H1 (cell line): ENCODE data around the gene SENP7. TPM values are rescaled to one million over a fixed set of nuclear protein-coding genes. Genes with fewer than 3 reads are reported as not detected.

Experiments
- CEBPB ChIP-seq: IDR thresholded peaks from 2 replicates; pipeline ENCODE4 v1.6.1; 2012; ENCODE audit warnings: low read depth, low read length
- CHD1 ChIP-seq: IDR thresholded peaks from 2 replicates; pipeline ENCODE4 v1.6.1; 2012; ENCODE audit warnings: low read depth, low read length, improper control_type of control experiment
- EP300 ChIP-seq, 2 experiments: IDR thresholded peaks; 1 replicate in 1 of 2; 2 replicates in 1 of 2; pipeline ENCODE4 v1.6.1; 2011 to 2012; ENCODE audit warnings: low read depth in 2 of 2, low read length in 2 of 2, mild to moderate bottlenecking in 2 of 2, borderline replicate concordance in 1 of 2, inconsistent platforms in 1 of 2, moderate library complexity in 1 of 2
- GABPA ChIP-seq: IDR thresholded peaks from 2 replicates; pipeline ENCODE4 v1.6.1; 2011; ENCODE audit warnings: mild to moderate bottlenecking, low read length, moderate library complexity, borderline replicate concordance; ENCODE audit not compliant: insufficient read depth
- HDAC2 ChIP-seq, 2 experiments: fragments of 300-600 bp in 1 of 2; sonication (generic) in 1 of 2; IDR thresholded peaks; 2 replicates each; pipeline ENCODE4 v1.6.1; 2011 to 2012; ENCODE audit warnings: low read depth in 2 of 2, low read length in 2 of 2, mild to moderate bottlenecking in 2 of 2, moderate library complexity in 2 of 2, borderline replicate concordance in 1 of 2, inconsistent platforms in 1 of 2
- KDM4A ChIP-seq: IDR thresholded peaks from one replicate; pipeline ENCODE4 v1.7.1; 2012; ENCODE audit warnings: low read depth, mild to moderate bottlenecking, moderate library complexity, low read length, inconsistent platforms; ENCODE audit not compliant: severe bottlenecking
- KDM5A ChIP-seq: fragments of 200-600 bp; IDR thresholded peaks from 2 replicates; pipeline ENCODE4 v1.7.1; 2012; ENCODE audit warnings: mild to moderate bottlenecking, low read length, inconsistent platforms, mixed read lengths
- MAX ChIP-seq: IDR thresholded peaks from 2 replicates; pipeline ENCODE4 v1.6.1; 2012; ENCODE audit warnings: inconsistent platforms
- NRF1 ChIP-seq: IDR thresholded peaks from 2 replicates; pipeline ENCODE4 v1.6.1; 2011; ENCODE audit warnings: mild to moderate bottlenecking, low read depth, low read length, improper control_type of control experiment
- PHF8 ChIP-seq: fragments of 200-600 bp; sonication (generic); conservative IDR thresholded peaks from 2 replicates; pipeline ENCODE4 v1.7.1; 2012; ENCODE audit warnings: low read depth, mild to moderate bottlenecking, inconsistent platforms, low read length, moderate library complexity
- POLR2AphosphoS5 ChIP-seq: IDR thresholded peaks from 2 replicates; pipeline ENCODE4 v1.6.1; 2011; ENCODE audit warnings: low read depth, low read length
- RFX5 ChIP-seq: IDR thresholded peaks from 2 replicates; pipeline ENCODE4 v1.6.1; 2011; ENCODE audit warnings: low read depth, low read length, improper control_type of control experiment, borderline replicate concordance
- SAP30 ChIP-seq: fragments of 300-600 bp; sonication (generic); IDR thresholded peaks from 2 replicates; pipeline ENCODE4 v1.7.1; 2012; ENCODE audit warnings: low read length, moderate library complexity, mild to moderate bottlenecking, inconsistent platforms; ENCODE audit not compliant: insufficient read depth, insufficient replicate concordance
- SIN3A ChIP-seq, 2 experiments: IDR thresholded peaks in 1 of 2; conservative IDR thresholded peaks in 1 of 2; 2 replicates each; pipeline ENCODE4 v1.6.1; 2011 to 2012; ENCODE audit warnings: low read length in 2 of 2, improper control_type of control experiment in 1 of 2, low read depth in 1 of 2, mild to moderate bottlenecking in 1 of 2
- SP1 ChIP-seq: IDR thresholded peaks from 2 replicates; pipeline ENCODE4 v1.6.1; 2011; ENCODE audit warnings: low read depth, low read length
- SP4 ChIP-seq: IDR thresholded peaks from 2 replicates; pipeline ENCODE4 v1.6.1; 2012; ENCODE audit warnings: low read length, inconsistent platforms
- TAF1 ChIP-seq: IDR thresholded peaks from 2 replicates; pipeline ENCODE4 v1.6.1; 2011; ENCODE audit warnings: mild to moderate bottlenecking, low read depth, low read length
- YY1 ChIP-seq: IDR thresholded peaks from 2 replicates; pipeline ENCODE4 v1.6.1; 2011; ENCODE audit warnings: low read depth, mild to moderate bottlenecking, low read length
- polyA plus RNA-seq, 7 experiments: library from polyadenylated mRNA; depleted of rRNA in 3 of 7; stranded (reverse) in 5 of 7; unstranded in 2 of 7; fragments of >200 nt in 5 of 7; fragments of 200-250 nt in 2 of 7; gene quantifications; 1 replicate in 5 of 7; 2 replicates in 1 of 7; 4 replicates in 1 of 7; pipeline versions ENCODE4 v1.2.1 to v1.2.3, GENCODE V29; 2011 to 2013; ENCODE audit warnings: missing spikeins in 2 of 7, mixed read lengths in 2 of 7
- total RNA-seq: library from RNA; stranded (reverse); fragmentation: NEBNext Ultra II Directional; extraction: Animal tissue kit (Norgen Biotek cat#: 25700); gene quantifications from 2 replicates; pipeline ENCODE4 v1.2.1, GENCODE V29; 2021
- TF ChIP-seq, protein P1 (sequence below): IDR thresholded peaks from 2 replicates; pipeline ENCODE4 v1.6.1; 2012; ENCODE audit warnings: inconsistent platforms

The SENP7 gene
- total and polyA plus RNA-seq, 2 of the 8 experiments (the other 6 are each of a cell fraction or from before 2014, with no cell fraction given): 2.8 to 7.8 TPM

- TF ChIP-seq SP1: 0 out of 2 replicates have a peak, but pooled peaks have one; percentile 10
- TF ChIP-seq EP300 (IDR thresholded peaks at IDR 0.05; ENCODE audit: borderline replicate concordance in 1 of 2, low read depth in 2 of 2, low read length in 2 of 2): peak in 1 of 2 experiments; percentile 38; a peak in 1 of 3 replicates
- peak; percentile 61 for TF ChIP-seq KDM4A
- TF ChIP-seq PHF8: peak; percentile 34; the same call in 1 of the 2 replicates
- peak; percentile 62 to 86; a peak in 2 of 4 replicates for TF ChIP-seq SIN3A (conservative IDR thresholded peaks at IDR 0.05 in 1 of 2, IDR thresholded peaks at IDR 0.05 in 1 of 2; ENCODE audit: low read depth in 1 of 2, low read length in 2 of 2)
- peak; percentile 97 for TF ChIP-seq CEBPB
- no peak for TF ChIP-seq RFX5
- TF ChIP-seq GABPA: peak; percentile 86
- TF ChIP-seq HDAC2 (IDR thresholded peaks at IDR 0.05; ENCODE audit: borderline replicate concordance in 1 of 2, low read depth in 2 of 2, low read length in 2 of 2): peak; percentile 24 to 96; a peak in 2 of 4 replicates
- TF ChIP-seq YY1: peak; percentile 78
- no peak for TF ChIP-seq CHD1
- no peak for TF ChIP-seq POLR2AphosphoS5
- 0 out of 2 replicates have a peak, but pooled peaks have one; percentile 51 for TF ChIP-seq TAF1
- TF ChIP-seq, protein P1, sequence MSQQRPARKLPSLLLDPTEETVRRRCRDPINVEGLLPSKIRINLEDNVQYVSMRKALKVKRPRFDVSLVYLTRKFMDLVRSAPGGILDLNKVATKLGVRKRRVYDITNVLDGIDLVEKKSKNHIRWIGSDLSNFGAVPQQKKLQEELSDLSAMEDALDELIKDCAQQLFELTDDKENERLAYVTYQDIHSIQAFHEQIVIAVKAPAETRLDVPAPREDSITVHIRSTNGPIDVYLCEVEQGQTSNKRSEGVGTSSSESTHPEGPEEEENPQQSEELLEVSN: peak; percentile 31; the same call in 1 of the 2 replicates
- TF ChIP-seq SAP30: peak; percentile 92
- TF ChIP-seq KDM5A: no peak
- TF ChIP-seq SP4: peak; percentile 61; the same call in 1 of the 2 replicates
- peak; percentile 65 for TF ChIP-seq NRF1
- peak; percentile 17; the same call in 1 of the 2 replicates for TF ChIP-seq MAX
These were observed at the start of gene SENP7 (continued) for GRCh38 chr3:101512646-101513418.
